HEK293 (cell line): ENCODE results near the gene DPF3.

Experiments used
- CTCF ChIA-PET: fragments of 350-600 bp; formaldehyde crosslinking; extraction: SDS; loops from one replicate; lab custom pipeline; 2021; ENCODE audit warnings: antibody characterized with exemption; lab: Yijun Ruan, JAX
- POLR2A ChIA-PET: fragments of 300-600 bp; formaldehyde crosslinking; extraction: SDS; loops from one replicate; lab custom pipeline; 2020; ENCODE audit warnings: antibody characterized with exemption, inconsistent platforms; lab: Yijun Ruan, JAX
- H3K27ac ChIP-seq: fragments of 200-500 bp; sonication (Bioruptor generic); 2 replicates; pipeline ENCODE4 v1.5.1; 2014; ENCODE audit warnings: low read depth, low read length, control low read depth, inconsistent platforms; ENCODE audit errors: extremely low read depth
- H3K36me3 ChIP-seq, 2 experiments: fragments of 200-500 bp in 1 of 2; sonication (Bioruptor generic) in 1 of 2; 1 replicate in 1 of 2; 2 replicates in 1 of 2; pipeline ENCODE4 v1.5.1; 2014 to 2017; ENCODE audit warnings: inconsistent platforms in 2 of 2, low read length in 2 of 2; ENCODE audit not compliant: control insufficient read depth in 2 of 2, insufficient read depth in 1 of 2
- H3K4me1 ChIP-seq: fragments of 200-500 bp; sonication (Bioruptor generic); 2 replicates; pipeline ENCODE4 v1.5.1; 2014; ENCODE audit warnings: mild to moderate bottlenecking, low read length, inconsistent platforms; ENCODE audit not compliant: control insufficient read depth, insufficient read depth
- H3K4me3 ChIP-seq: 2 replicates; pipeline ENCODE4 v1.5.1; 2011; ENCODE audit warnings: low read depth, mild to moderate bottlenecking, control low read depth, low read length, moderate library complexity
- H3K9me3 ChIP-seq: fragments of 200-500 bp; sonication (Bioruptor generic); 2 replicates; pipeline ENCODE4 v1.5.1; 2014; ENCODE audit warnings: low read depth, low read length, inconsistent platforms; ENCODE audit not compliant: control insufficient read depth, insufficient read depth
- GLI4 ChIP-seq: fragments of 450-650 bp; formaldehyde crosslinking; IDR thresholded peaks from 2 replicates; pipeline ENCODE4 v1.5.1; 2016; ENCODE audit warnings: missing biosample characterization, missing genetic modification characterization
- RBAK ChIP-seq: fragments of 450-650 bp; formaldehyde crosslinking; IDR thresholded peaks from 2 replicates; pipeline ENCODE4 v1.5.1; 2016; ENCODE audit warnings: missing biosample characterization, missing genetic modification characterization
- REPIN1 ChIP-seq: fragments of 450-650 bp; formaldehyde crosslinking; IDR thresholded peaks from 2 replicates; pipeline ENCODE4 v1.5.1; 2017; ENCODE audit warnings: missing biosample characterization, missing genetic modification characterization, low read depth
- SCRT1 ChIP-seq: fragments of 450-650 bp; formaldehyde crosslinking; IDR thresholded peaks from 2 replicates; pipeline ENCODE4 v1.5.1; 2016; ENCODE audit warnings: missing biosample characterization, missing genetic modification characterization, borderline replicate concordance
- SETDB1 ChIP-seq: IDR thresholded peaks from one replicate; pipeline ENCODE4 v1.6.1; 2017; ENCODE audit warnings: mild to moderate bottlenecking, low read length, moderate library complexity, mixed read lengths; ENCODE audit not compliant: insufficient read length
- ZBTB20 ChIP-seq: fragments of 450-650 bp; formaldehyde crosslinking; IDR thresholded peaks from 2 replicates; pipeline ENCODE4 v1.5.1; 2016; ENCODE audit warnings: missing biosample characterization, missing genetic modification characterization
- ZBTB21 ChIP-seq: fragments of 450-650 bp; formaldehyde crosslinking; IDR thresholded peaks from 2 replicates; pipeline ENCODE4 v1.5.1; 2017; ENCODE audit warnings: missing biosample characterization, missing genetic modification characterization
- ZBTB44 ChIP-seq: fragments of 450-650 bp; IDR thresholded peaks from 2 replicates; pipeline ENCODE4 v1.5.1; 2018; ENCODE audit warnings: missing biosample characterization, mild to moderate bottlenecking, missing genetic modification characterization
- ZBTB48 ChIP-seq: fragments of 450-650 bp; formaldehyde crosslinking; IDR thresholded peaks from 2 replicates; pipeline ENCODE4 v1.5.1; 2016; ENCODE audit warnings: missing biosample characterization, missing genetic modification characterization
- ZBTB6 ChIP-seq: fragments of 450-650 bp; formaldehyde crosslinking; IDR thresholded peaks from 2 replicates; pipeline ENCODE4 v1.5.1; 2017; ENCODE audit warnings: missing biosample characterization, missing genetic modification characterization
- ZFP37 ChIP-seq: fragments of 450-650 bp; formaldehyde crosslinking; IDR thresholded peaks from 2 replicates; pipeline ENCODE4 v1.5.1; 2016; ENCODE audit warnings: missing biosample characterization, missing genetic modification characterization
- ZNF148 ChIP-seq: fragments of 450-650 bp; formaldehyde crosslinking; IDR thresholded peaks from 2 replicates; pipeline ENCODE4 v1.5.0; 2017; ENCODE audit warnings: missing biosample characterization, missing genetic modification characterization, borderline replicate concordance
- ZNF211 ChIP-seq: fragments of 450-650 bp; formaldehyde crosslinking; IDR thresholded peaks from 2 replicates; pipeline ENCODE4 v1.5.1; 2016; ENCODE audit warnings: low read depth, missing biosample characterization, missing genetic modification characterization
- ZNF274 ChIP-seq, 2 experiments: fragments of 200-500 bp in 1 of 2; fragments of 450-650 bp in 1 of 2; sonication (Bioruptor generic) in 1 of 2; formaldehyde crosslinking in 1 of 2; IDR thresholded peaks; 2 replicates each; pipeline versions ENCODE4 v1.5.1 to v1.6.1; 2014 to 2016; ENCODE audit warnings: borderline replicate concordance in 1 of 2, inconsistent platforms in 1 of 2, low read length in 1 of 2, missing biosample characterization in 1 of 2, missing genetic modification characterization in 1 of 2
- ZNF280C ChIP-seq: fragments of 450-650 bp; formaldehyde crosslinking; IDR thresholded peaks from 2 replicates; pipeline ENCODE4 v1.5.1; 2016; ENCODE audit warnings: missing biosample characterization, missing genetic modification characterization
- ZNF37A ChIP-seq: fragments of 450-650 bp; IDR thresholded peaks from 2 replicates; pipeline ENCODE4 v1.5.1; 2018; ENCODE audit warnings: missing biosample characterization, missing genetic modification characterization
- ZNF394 ChIP-seq: fragments of 450-650 bp; formaldehyde crosslinking; IDR thresholded peaks from 2 replicates; pipeline ENCODE4 v1.5.1; 2016; ENCODE audit warnings: missing biosample characterization, missing genetic modification characterization, mild to moderate bottlenecking, moderate library complexity, borderline replicate concordance
- ZNF426 ChIP-seq: fragments of 450-650 bp; formaldehyde crosslinking; IDR thresholded peaks from 2 replicates; pipeline ENCODE4 v1.5.1; 2017; ENCODE audit warnings: missing biosample characterization, missing genetic modification characterization, mild to moderate bottlenecking, inconsistent platforms, moderate library complexity
- ZNF514 ChIP-seq: fragments of 450-650 bp; formaldehyde crosslinking; IDR thresholded peaks from 2 replicates; pipeline ENCODE4 v1.5.1; 2016; ENCODE audit warnings: missing biosample characterization, missing genetic modification characterization
- ZNF549 ChIP-seq: fragments of 450-650 bp; IDR thresholded peaks from 2 replicates; pipeline ENCODE4 v1.5.1; 2018; ENCODE audit warnings: missing biosample characterization, missing genetic modification characterization, mild to moderate bottlenecking, inconsistent platforms, moderate library complexity
- ZNF596 ChIP-seq: fragments of 450-650 bp; IDR thresholded peaks from 2 replicates; pipeline ENCODE4 v1.5.0; 2018; ENCODE audit warnings: missing biosample characterization, mild to moderate bottlenecking, missing genetic modification characterization, moderate library complexity
- ZNF658 ChIP-seq: fragments of 450-650 bp; formaldehyde crosslinking; IDR thresholded peaks from 2 replicates; pipeline ENCODE4; 2016; ENCODE audit warnings: missing biosample characterization, missing genetic modification characterization
- ZNF785 ChIP-seq: fragments of 450-650 bp; formaldehyde crosslinking; IDR thresholded peaks from 2 replicates; pipeline ENCODE4 v1.5.1; 2016; ENCODE audit warnings: missing biosample characterization, missing genetic modification characterization
- ZNF791 ChIP-seq: fragments of 450-650 bp; formaldehyde crosslinking; IDR thresholded peaks from 2 replicates; pipeline ENCODE4 v1.5.1; 2016; ENCODE audit warnings: missing biosample characterization, missing genetic modification characterization
- ZNF837 ChIP-seq: fragments of 450-650 bp; formaldehyde crosslinking; IDR thresholded peaks from 2 replicates; pipeline ENCODE4 v1.5.1; 2016; ENCODE audit warnings: missing biosample characterization, missing genetic modification characterization
- ZSCAN16 ChIP-seq: fragments of 450-650 bp; formaldehyde crosslinking; IDR thresholded peaks from 2 replicates; pipeline ENCODE4 v1.5.1; 2016; ENCODE audit warnings: missing biosample characterization, missing genetic modification characterization

Gene DPF3

GRCh38 chr14:72763892-72764291 lies 130.0 kb downstream of the DPF3 start:
- H3K9me3 ChIP-seq = no peaks in the 10 kb centered on the region
- ChIA-PET CTCF (no interaction called here), POLR2A (no interaction called here)
- H3K36me3 ChIP-seq = no peaks in the 10 kb centered on the region
- no peaks in the 10 kb centered on the region for H3K4me1 ChIP-seq
- H3K4me3 ChIP-seq = no peak overlapping the region
- H3K27ac ChIP-seq = no peak overlapping the region
- no peak for TF ChIP-seq REPIN1 (tag by site-specific recombination)
- no peak for TF ChIP-seq ZNF791 (tag by site-specific recombination)
- no peak for TF ChIP-seq ZBTB20 (tag by site-specific recombination)
- no peak for TF ChIP-seq ZNF514
- no peak for TF ChIP-seq ZNF37A (tag by site-specific recombination)
- TF ChIP-seq ZBTB6 (tag by site-specific recombination) = no peak
- TF ChIP-seq ZNF211 (tag by site-specific recombination) = no peak
- TF ChIP-seq RBAK = no peak
- TF ChIP-seq ZNF837 (tag by site-specific recombination) = no peak
- TF ChIP-seq ZNF394 (tag by site-specific recombination) = no peak
- TF ChIP-seq ZNF274 (IDR thresholded peaks at IDR 0.05; ENCODE audit: low read length) = no peak
- TF ChIP-seq ZNF274 (tag by site-specific recombination; IDR thresholded peaks at IDR 0.05; ENCODE audit: borderline replicate concordance) = no peak
- TF ChIP-seq ZNF426 (tag by site-specific recombination) = no peak
- no peak for TF ChIP-seq ZFP37 (tag by site-specific recombination)
- TF ChIP-seq ZNF658 (tag by site-specific recombination) = no peak
- no peak for TF ChIP-seq ZNF596 (tag by site-specific recombination)
- TF ChIP-seq ZNF148 (tag by site-specific recombination) = no peak
- TF ChIP-seq ZNF785 (tag by site-specific recombination) = no peak

GRCh38 chr14:72759670-72760069 lies 134.2 kb downstream of the DPF3 start:
- ChIA-PET CTCF (interaction anchor here (1.1 kb wide), 1 partner anchor 132 kb away, joined by 3 read pairs; no protein-coding TSS in a partner anchor), POLR2A (no interaction called here)
- TF ChIP-seq SETDB1 = peak; percentile 63
- TF ChIP-seq SCRT1 = no peak
- Histone ChIP-seq H3K4me1 (no peaks in the 10 kb centered on the region), H3K4me3 (no peak overlapping the region), H3K9me3 (no peaks in the 10 kb centered on the region), H3K36me3 (no peaks in the 10 kb centered on the region), H3K27ac (no peak overlapping the region)

GRCh38 chr14:72758993-72759392 lies 134.9 kb downstream of the DPF3 start:
- Histone ChIP-seq H3K27ac (no peak overlapping the region), H3K4me1 (no peaks in the 10 kb centered on the region), H3K4me3 (no peak overlapping the region), H3K9me3 (no peaks in the 10 kb centered on the region), H3K36me3 (no peaks in the 10 kb centered on the region)
- POLR2A ChIA-PET = no interaction called here
- CTCF ChIA-PET = interaction anchor here (0.9 to 1.1 kb wide), 3 partner anchors 11 to 245 kb away, joined by 3 read pairs; no protein-coding TSS in a partner anchor
- TF ChIP-seq ZSCAN16 (no peak), ZBTB44 (tag by site-specific recombination) (no peak), ZBTB21 (tag by site-specific recombination) (no peak), ZNF280C (tag by site-specific recombination) (no peak), ZNF549 (tag by site-specific recombination) (no peak), ZBTB48 (tag by site-specific recombination) (no peak), ZFP37 (tag by site-specific recombination) (no peak), GLI4 (tag by site-specific recombination) (no peak)
